PC-9 (cell line): Measurements from ENCODE around the gene C5orf22. TPM values are rescaled to one million over a fixed set of nuclear protein-coding genes. Genes with fewer than 3 reads are reported as not detected.

Experiments used
- BruUV-seq: library from RNA; stranded (reverse); fragments of 400-500 nt; replicated peaks from 2 replicates; lab custom pipeline; 2021; lab: Mats Ljungman, UMichigan
- CTCF ChIA-PET: fragments of 300-600 bp; sonication (Branson Sonifier 250); formaldehyde crosslinking; loops from one replicate; lab custom pipeline; 2022; ENCODE audit warnings: antibody characterized with exemption; lab: Charles Lee
- POLR2A ChIA-PET: fragments of 300-600 bp; sonication (Branson Sonifier 250); formaldehyde crosslinking; loops from one replicate; lab custom pipeline; 2022; ENCODE audit warnings: antibody characterized with exemption; ENCODE audit not compliant: unreplicated experiment; lab: Charles Lee
- DNase-seq, 2 experiments: peaks; one replicate each; pipeline versions ENCODE4 v3.0.0 to v3.0.0-alpha.2; 2015 to 2022; ENCODE audit warnings: mixed read lengths in 1 of 2
- H2AFZ ChIP-seq: fragments of 200-600 bp; sonication (generic); 2 replicates; pipeline ENCODE4 v1.8.1; 2017; ENCODE audit warnings: antibody characterized with exemption
- H3F3A ChIP-seq: fragments of 200-600 bp; sonication (generic); 2 replicates; pipeline ENCODE4 v1.8.1; 2017; ENCODE audit warnings: antibody characterized with exemption, mild to moderate bottlenecking, low read depth; ENCODE audit not compliant: insufficient read depth
- H3K27ac ChIP-seq: fragments of 200-600 bp; sonication (generic); 2 replicates; pipeline ENCODE4 v1.6.1; 2016; ENCODE audit warnings: mixed run types
- H3K27me3 ChIP-seq: fragments of 200-600 bp; sonication (generic); 2 replicates; pipeline ENCODE4 v1.6.1; 2016; ENCODE audit warnings: low read depth, mixed run types; ENCODE audit not compliant: insufficient read depth
- H3K36me3 ChIP-seq: fragments of 200-600 bp; sonication (generic); 2 replicates; pipeline ENCODE4 v1.6.1; 2016; ENCODE audit warnings: low read depth, mixed run types
- H3K4me1 ChIP-seq: fragments of 200-600 bp; sonication (generic); replicated peaks from 2 replicates; pipeline ENCODE4 v1.6.1; 2016; ENCODE audit warnings: mixed run types; ENCODE audit not compliant: insufficient read depth
- H3K4me2 ChIP-seq: fragments of 200-600 bp; sonication (generic); 2 replicates; pipeline ENCODE4 v1.6.1; 2017; ENCODE audit warnings: mixed run types
- H3K4me3 ChIP-seq: fragments of 200-600 bp; sonication (generic); 2 replicates; pipeline ENCODE4 v1.6.1; 2016; ENCODE audit warnings: mixed run types
- H3K79me2 ChIP-seq: fragments of 200-600 bp; sonication (generic); 2 replicates; pipeline ENCODE4 v1.6.1; 2017; ENCODE audit warnings: low read depth, mixed run types
- H3K9me2 ChIP-seq: fragments of 200-600 bp; sonication (generic); 2 replicates; pipeline ENCODE4 v1.8.1; 2017; ENCODE audit warnings: mild to moderate bottlenecking; ENCODE audit not compliant: insufficient read depth
- H3K9me3 ChIP-seq: fragments of 200-600 bp; sonication (generic); 2 replicates; pipeline ENCODE4 v1.8.1; 2016; ENCODE audit warnings: low read depth; ENCODE audit not compliant: insufficient read depth
- H4K20me1 ChIP-seq: fragments of 200-600 bp; sonication (generic); 2 replicates; pipeline ENCODE4 v1.8.1; 2017; ENCODE audit not compliant: insufficient read depth
- EZH2 ChIP-seq: fragments of 200-600 bp; sonication (generic); IDR thresholded peaks from 2 replicates; pipeline ENCODE4 v1.8.0; 2017; ENCODE audit warnings: antibody characterized with exemption, low read depth
- intact Hi-C: fragments of 100-400 bp; cut with micrococcal nuclease; formaldehyde crosslinking; loops from one replicate; pipeline ENCODE4 v1.10.0; 2022; ENCODE audit not compliant: unreplicated experiment
- total RNA-seq: library from RNA; stranded (reverse); gene quantifications from 2 replicates; pipeline ENCODE4 v1.2.3, GENCODE V29; 2021
- TF ChIP-seq, protein P1 (sequence below): fragments of 200-600 bp; sonication (generic); conservative IDR thresholded peaks from 2 replicates; pipeline ENCODE4 v1.6.1; 2017; ENCODE audit warnings: mixed run types, antibody characterized with exemption, mild to moderate bottlenecking, moderate library complexity

The C5orf22 gene
- total RNA-seq, 1 experiment from 2014 or later: 46.7 TPM

DNA sequence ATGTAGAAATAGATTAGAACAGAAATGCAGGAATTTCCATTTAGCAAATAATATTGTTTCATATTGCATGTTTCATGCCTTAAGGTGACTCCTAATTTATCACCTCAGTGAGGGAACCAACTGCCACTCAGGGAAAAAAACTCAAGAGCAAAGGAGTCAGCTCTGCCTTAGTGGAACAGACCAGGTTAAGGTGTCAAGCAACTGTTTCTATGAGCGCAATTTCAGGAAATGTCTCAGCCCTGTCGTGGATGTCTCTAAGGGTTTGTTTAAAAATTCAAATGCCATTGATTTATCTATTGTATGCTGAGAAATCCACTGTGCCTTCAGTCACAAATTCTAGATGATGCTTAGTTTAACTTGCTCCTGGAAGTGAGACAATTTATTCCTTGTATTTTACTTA, 72.1 kb downstream of the C5orf22 start:
- POLR2A ChIA-PET: no interaction called here
- Histone ChIP-seq H3K4me2 (no peak overlapping the region), H3K9me2 (no peaks in the 10 kb centered on the region), H3K4me3 (no peak overlapping the region), H3K9me3 (no peaks in the 10 kb centered on the region), H3F3A (no peaks in the 10 kb centered on the region), H4K20me1 (no peaks in the 10 kb centered on the region), H3K27ac (no peak overlapping the region), H3K36me3 (no peaks in the 10 kb centered on the region), H2AFZ (no peak overlapping the region), H3K79me2 (no peaks in the 10 kb centered on the region), H3K27me3 (peaks cover 100% of the 10 kb centered on the region), H3K4me1 (no peaks in the 10 kb centered on the region)
- TF ChIP-seq, protein P1, sequence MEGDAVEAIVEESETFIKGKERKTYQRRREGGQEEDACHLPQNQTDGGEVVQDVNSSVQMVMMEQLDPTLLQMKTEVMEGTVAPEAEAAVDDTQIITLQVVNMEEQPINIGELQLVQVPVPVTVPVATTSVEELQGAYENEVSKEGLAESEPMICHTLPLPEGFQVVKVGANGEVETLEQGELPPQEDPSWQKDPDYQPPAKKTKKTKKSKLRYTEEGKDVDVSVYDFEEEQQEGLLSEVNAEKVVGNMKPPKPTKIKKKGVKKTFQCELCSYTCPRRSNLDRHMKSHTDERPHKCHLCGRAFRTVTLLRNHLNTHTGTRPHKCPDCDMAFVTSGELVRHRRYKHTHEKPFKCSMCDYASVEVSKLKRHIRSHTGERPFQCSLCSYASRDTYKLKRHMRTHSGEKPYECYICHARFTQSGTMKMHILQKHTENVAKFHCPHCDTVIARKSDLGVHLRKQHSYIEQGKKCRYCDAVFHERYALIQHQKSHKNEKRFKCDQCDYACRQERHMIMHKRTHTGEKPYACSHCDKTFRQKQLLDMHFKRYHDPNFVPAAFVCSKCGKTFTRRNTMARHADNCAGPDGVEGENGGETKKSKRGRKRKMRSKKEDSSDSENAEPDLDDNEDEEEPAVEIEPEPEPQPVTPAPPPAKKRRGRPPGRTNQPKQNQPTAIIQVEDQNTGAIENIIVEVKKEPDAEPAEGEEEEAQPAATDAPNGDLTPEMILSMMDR: no peak
- no peak for TF ChIP-seq EZH2
- BruUV-seq: no TSS peak
- CTCF ChIA-PET: interaction anchor here (0.6 kb wide), 1 partner anchor 101 kb away, joined by 3 read pairs; no protein-coding TSS in a partner anchor
- intact Hi-C loops: no loop called here
- no peak for DNase-seq

GRCh38 chr5:31604644-31605043, 72.5 kb downstream of the C5orf22 start:
- CTCF ChIA-PET: no interaction called here
- Histone ChIP-seq H3K4me3 (no peak overlapping the region), H3K4me1 (no peaks in the 10 kb centered on the region), H3K9me3 (no peaks in the 10 kb centered on the region), H4K20me1 (no peaks in the 10 kb centered on the region), H3K79me2 (no peaks in the 10 kb centered on the region), H3K4me2 (no peak overlapping the region), H3F3A (no peaks in the 10 kb centered on the region), H2AFZ (no peak overlapping the region), H3K9me2 (no peaks in the 10 kb centered on the region), H3K27ac (no peak overlapping the region), H3K36me3 (no peaks in the 10 kb centered on the region), H3K27me3 (peaks cover 100% of the 10 kb centered on the region)
- no TSS peak for BruUV-seq
- DNase-seq: no peak
- TF ChIP-seq EZH2: no peak
- TF ChIP-seq, protein P1: no peak
- intact Hi-C loops: no loop called here
- POLR2A ChIA-PET: no interaction called here

Other genes with a start within 250 kb of the C5orf22 start
- 154 and 162 TPM in 2 replicates for gene DROSHA, start 208 bp upstream of the C5orf22 start, total RNA-seq
- gene PDZD2, start 106.8 kb downstream of the C5orf22 start, total RNA-seq: not detected in 2 replicates